GM12801 (cell line): ENCODE results near the gene MCRIP2.

Source experiments
- CTCF ChIP-seq: IDR thresholded peaks from one replicate; pipeline ENCODE4 v1.5.1; 2011; ENCODE audit warnings: control low read depth; ENCODE audit not compliant: insufficient read length; ENCODE audit errors: extremely low read depth

The MCRIP2 gene

GRCh38 chr16:668519-669171, 27.0 kb downstream of the MCRIP2 start:
- TF ChIP-seq CTCF: no peak

GRCh38 chr16:669666-670065, 28.0 kb downstream of the MCRIP2 start:
- TF ChIP-seq CTCF: no peak

- TF ChIP-seq CTCF: no peak
Observed at GRCh38 chr16:670485-671352, 29.1 kb downstream of the MCRIP2 start.

- no peak for TF ChIP-seq CTCF
Observed at GRCh38 chr16:671353-672131, 29.9 kb downstream of the MCRIP2 start.

- no peak for TF ChIP-seq CTCF
Observed at GRCh38 chr16:672371-672770, 30.7 kb downstream of the MCRIP2 start.

GRCh38 chr16:672851-673250, 31.2 kb downstream of the MCRIP2 start:
- TF ChIP-seq CTCF: no peak

GRCh38 chr16:673399-673991, 31.9 kb downstream of the MCRIP2 start:
- TF ChIP-seq CTCF: no peak
